Suprapubic skin (tissue), 4 donors: ENCODE results near the gene LMCD1. TPM values are rescaled to one million over a fixed set of nuclear protein-coding genes. Genes with fewer than 3 reads are reported as not detected.

Source experiments
- DNase-seq, 2 donors: peaks; one replicate each; pipeline ENCODE4 v3.0.0-alpha.2; 2019; ENCODE audit warnings: low spot score in 2 of 2
- H3K27ac ChIP-seq: fragments of 200-600 bp; sonication (generic); one replicate; pipeline ENCODE4 v1.5.1; 2019
- H3K27me3 ChIP-seq: fragments of 200-600 bp; sonication (generic); one replicate; pipeline ENCODE4 v1.5.1; 2019
- H3K36me3 ChIP-seq: fragments of 200-600 bp; sonication (generic); one replicate; pipeline ENCODE4 v1.5.1; 2019
- H3K4me1 ChIP-seq: fragments of 200-600 bp; sonication (generic); one replicate; pipeline ENCODE4 v1.5.1; 2019
- H3K4me3 ChIP-seq: fragments of 200-600 bp; sonication (generic); one replicate; pipeline ENCODE4 v1.5.1; 2019; ENCODE audit warnings: mild to moderate bottlenecking
- H3K9me3 ChIP-seq: fragments of 200-600 bp; sonication (generic); one replicate; pipeline ENCODE4 v1.5.1; 2019
- CTCF ChIP-seq, 2 donors: fragments of 200-600 bp in 1 of 2; fragments of 450-650 bp in 1 of 2; sonication (generic) in 1 of 2; IDR thresholded peaks; one replicate each; pipeline ENCODE4 v1.5.1; 2016 to 2019; ENCODE audit warnings: antibody characterized with exemption in 2 of 2, mild to moderate bottlenecking in 1 of 2, moderate library complexity in 1 of 2
- EP300 ChIP-seq: sonication (generic); formaldehyde crosslinking; IDR thresholded peaks from one replicate; pipeline ENCODE4 v1.6.1; 2017; ENCODE audit warnings: antibody characterized with exemption
- POLR2A ChIP-seq, 2 donors: fragments of 450-650 bp; IDR thresholded peaks; one replicate each; pipeline ENCODE4 v1.6.1; 2017; ENCODE audit warnings: antibody characterized with exemption in 2 of 2, mild to moderate bottlenecking in 2 of 2, moderate library complexity in 2 of 2
- POLR2AphosphoS5 ChIP-seq, 3 donors: sonication (generic); formaldehyde crosslinking; IDR thresholded peaks; one replicate each; pipeline ENCODE4 v1.6.1; 2017; ENCODE audit warnings: antibody characterized with exemption in 3 of 3
- WGBS: methylation state at CpG from one replicate; pipeline ENCODE4 v1.1.5; 2018; 5-methylcytosine and 5-hydroxymethylcytosine counted together
- total RNA-seq, 4 donors: library from RNA; depleted of rRNA; stranded (reverse); fragments of >200 nt; gene quantifications; one replicate each; pipeline ENCODE4 v1.1.0, GENCODE V29; 2016

The LMCD1 gene
- total RNA-seq, 4 donors from 2014 or later, result 33.4 to 49.3 (median 36.8) TPM

- Histone ChIP-seq H3K4me3 (no peak overlapping the region), H3K27ac (peak overlapping the region; percentile 12), H3K36me3 (no peaks in the 10 kb centered on the region), H3K4me1 (peaks cover 22% of the 10 kb centered on the region), H3K27me3 (no peaks in the 10 kb centered on the region), H3K9me3 (no peaks in the 10 kb centered on the region)
- WGBS, result 87% methylated on average over 5 of the region's 5 CpGs
- TF ChIP-seq EP300 (no peak), POLR2AphosphoS5 (IDR thresholded peaks at IDR 0.05) (no peak), CTCF (IDR thresholded peaks at IDR 0.05) (no peak), POLR2A (IDR thresholded peaks at IDR 0.05) (no peak)
- no peak for DNase-seq
Measured at GRCh38 chr3:8484409-8485140, 17.0 kb upstream of the LMCD1 start.

- WGBS, result 86% methylated on average over 3 of the region's 3 CpGs
- TF ChIP-seq CTCF (IDR thresholded peaks at IDR 0.05) (no peak), POLR2AphosphoS5 (IDR thresholded peaks at IDR 0.05) (no peak), EP300 (no peak), POLR2A (IDR thresholded peaks at IDR 0.05) (no peak)
- H3K27ac ChIP-seq, result no peak overlapping the region
Measured at GRCh38 chr3:8485141-8485870, 16.3 kb upstream of the LMCD1 start.

GRCh38 chr3:8485943-8486342 lies 15.7 kb upstream of the LMCD1 start:
- Histone ChIP-seq H3K9me3 (no peaks in the 10 kb centered on the region), H3K36me3 (no peaks in the 10 kb centered on the region), H3K4me1 (peaks cover 24% of the 10 kb centered on the region), H3K27ac (no peak overlapping the region), H3K4me3 (no peak overlapping the region), H3K27me3 (no peaks in the 10 kb centered on the region)
- TF ChIP-seq POLR2AphosphoS5 (IDR thresholded peaks at IDR 0.05), result no peak
- TF ChIP-seq EP300, result no peak
- no peak for TF ChIP-seq CTCF (IDR thresholded peaks at IDR 0.05)
- TF ChIP-seq POLR2A (IDR thresholded peaks at IDR 0.05), result no peak
- DNase-seq, result no peak
- 82% methylated on average over 3 of the region's 3 CpGs for WGBS

More at GRCh38 chr3:8485141-8485870, 16.3 kb upstream of the LMCD1 start:
- Histone ChIP-seq H3K27me3 (no peaks in the 10 kb centered on the region), H3K9me3 (no peaks in the 10 kb centered on the region), H3K4me1 (peaks cover 22% of the 10 kb centered on the region), H3K36me3 (no peaks in the 10 kb centered on the region), H3K4me3 (no peak overlapping the region)
- no peak for DNase-seq

- H3K9me3 ChIP-seq, result no peaks in the 10 kb centered on the region
- DNase-seq, result no peak
- H3K36me3 ChIP-seq, result no peaks in the 10 kb centered on the region
- H3K27me3 ChIP-seq, result no peaks in the 10 kb centered on the region
- no peak overlapping the region for H3K27ac ChIP-seq
- TF ChIP-seq EP300, result no peak
- TF ChIP-seq POLR2AphosphoS5 (IDR thresholded peaks at IDR 0.05), result no peak
- TF ChIP-seq POLR2A (IDR thresholded peaks at IDR 0.05), result no peak
- TF ChIP-seq CTCF (IDR thresholded peaks at IDR 0.05), result no peak
- H3K4me3 ChIP-seq, result no peak overlapping the region
- 93% methylated on average over 3 of the region's 3 CpGs for WGBS
- peaks cover 29% of the 10 kb centered on the region for H3K4me1 ChIP-seq
Measured at GRCh38 chr3:8486434-8486833, 15.2 kb upstream of the LMCD1 start.

- Histone ChIP-seq H3K36me3 (no peaks in the 10 kb centered on the region), H3K27ac (no peak overlapping the region), H3K4me3 (no peak overlapping the region), H3K4me1 (peaks cover 34% of the 10 kb centered on the region), H3K27me3 (no peaks in the 10 kb centered on the region), H3K9me3 (no peaks in the 10 kb centered on the region)
- TF ChIP-seq POLR2A (IDR thresholded peaks at IDR 0.05), result no peak
- no peak for TF ChIP-seq CTCF (IDR thresholded peaks at IDR 0.05)
- TF ChIP-seq EP300, result no peak
- no peak for TF ChIP-seq POLR2AphosphoS5 (IDR thresholded peaks at IDR 0.05)
- no peak for DNase-seq
- 75% methylated on average over 5 of the region's 5 CpGs for WGBS
Measured at GRCh38 chr3:8486936-8487335, 14.7 kb upstream of the LMCD1 start.
